GM23338 (cell line): ENCODE measurements around the gene PPP6R2.

Experiments used
- CREB1 ChIP-seq: fragments of 250-450 bp; sonication (Bioruptor Pico); IDR thresholded peaks from 2 replicates; pipeline ENCODE4 v1.5.0; 2020; ENCODE audit warnings: low read depth, mild to moderate bottlenecking, moderate library complexity
- CTCF ChIP-seq, 2 experiments: fragments of 200-600 bp in 1 of 2; sonication (generic) in 1 of 2; conservative IDR thresholded peaks; 2 replicates each; pipeline versions ENCODE4 v1.5.1 to v1.6.1; 2016 to 2017; ENCODE audit warnings: antibody characterized with exemption in 2 of 2, low read depth in 2 of 2, mild to moderate bottlenecking in 2 of 2, moderate library complexity in 1 of 2
- ETS1 ChIP-seq: IDR thresholded peaks from 2 replicates; pipeline ENCODE4 v1.6.1; 2016; ENCODE audit warnings: antibody characterized with exemption
- EZH2 ChIP-seq: fragments of 200-600 bp; sonication (generic); IDR thresholded peaks from one replicate; pipeline ENCODE4 v1.8.0; 2017; ENCODE audit warnings: antibody characterized with exemption, mild to moderate bottlenecking, low read depth; ENCODE audit not compliant: unreplicated experiment
- EZH2phosphoT487 ChIP-seq: fragments of 200-600 bp; sonication (generic); IDR thresholded peaks from one replicate; pipeline ENCODE4 v1.8.1; 2018; ENCODE audit warnings: antibody characterized with exemption; ENCODE audit not compliant: unreplicated experiment
- JUNB ChIP-seq: IDR thresholded peaks from one replicate; pipeline ENCODE4 v1.6.1; 2016; ENCODE audit warnings: antibody characterized with exemption; ENCODE audit not compliant: unreplicated experiment
- NANOG ChIP-seq: IDR thresholded peaks from 2 replicates; pipeline ENCODE4 v1.6.1; 2016; ENCODE audit warnings: antibody characterized with exemption, borderline replicate concordance
- POLR2AphosphoS5 ChIP-seq: IDR thresholded peaks from 2 replicates; pipeline ENCODE4 v1.6.1; 2016; ENCODE audit warnings: antibody characterized with exemption, low read depth
- REST ChIP-seq: IDR thresholded peaks from one replicate; pipeline ENCODE4 v1.6.1; 2018; ENCODE audit warnings: antibody characterized with exemption; ENCODE audit not compliant: unreplicated experiment
- STAT1 ChIP-seq: IDR thresholded peaks from one replicate; pipeline ENCODE4 v1.6.1; 2016; ENCODE audit warnings: antibody characterized with exemption; ENCODE audit not compliant: unreplicated experiment
- ZNF114 ChIP-seq: fragments of 250-450 bp; sonication (Bioruptor Pico); IDR thresholded peaks from 2 replicates; pipeline ENCODE4 v1.5.0; 2020; ENCODE audit warnings: mild to moderate bottlenecking, moderate library complexity

- TF ChIP-seq EZH2 = no peak
- TF ChIP-seq CTCF (conservative IDR thresholded peaks at IDR 0.05; ENCODE audit: low read depth in 2 of 2) = no peak
- TF ChIP-seq EZH2phosphoT487 = no peak
- no peak for TF ChIP-seq CREB1 (CRISPR knock-in tag)
- no peak for TF ChIP-seq REST
- TF ChIP-seq POLR2AphosphoS5 = no peak
- TF ChIP-seq JUNB = no peak
- TF ChIP-seq NANOG = no peak
- no peak for TF ChIP-seq ZNF114 (CRISPR knock-in tag)
- no peak for TF ChIP-seq STAT1
- TF ChIP-seq ETS1 = no peak
These were observed 37.1 kb upstream of the PPP6R2 start for GRCh38 chr22:50305923-50306566.
